B cell (primary cell): Measurements from ENCODE around the gene NACAD. TPM values are rescaled to one million over a fixed set of nuclear protein-coding genes. Genes with fewer than 3 reads are reported as not detected.
A peak's percentile ranks its signal among the peaks of the same experiment; 100 is the strongest.

Experiments
- ATAC-seq: fragments of 200-7000 bp; cut with Tn5 transposase; one replicate; pipeline ENCODE4 v1.10.0; 2021; ENCODE audit warnings: low read depth, mild to moderate bottlenecking, moderate number of reproducible peaks, moderate library complexity
- CTCF ChIA-PET: fragments of 350-600 bp; sonication (Branson Sonifier 250); formaldehyde crosslinking; loops from one replicate; lab custom pipeline; 2021; ENCODE audit warnings: antibody characterized with exemption, inconsistent platforms; lab: Charles Lee
- POLR2A ChIA-PET: fragments of 350-600 bp; sonication (Branson Sonifier 250); formaldehyde crosslinking; loops from one replicate; lab custom pipeline; 2021; ENCODE audit warnings: antibody characterized with exemption; lab: Charles Lee
- DNase-seq: peaks from one replicate; pipeline ENCODE4 v3.0.0; 2013
- H2AFZ ChIP-seq: 2 replicates; pipeline ENCODE4 v1.6.1; 2012; ENCODE audit warnings: mild to moderate bottlenecking, low read depth, low read length; ENCODE audit not compliant: insufficient read depth, poor library complexity, severe bottlenecking
- H3K27ac ChIP-seq, 2 donors: 1 replicate in 1 of 2; 2 replicates in 1 of 2; pipeline ENCODE4 v1.5.1; 2012 to 2013; ENCODE audit warnings: low read length in 2 of 2, mild to moderate bottlenecking in 2 of 2, moderate library complexity in 1 of 2
- H3K27me3 ChIP-seq, 4 experiments: fragments of 200-600 bp in 1 of 4; sonication (generic) in 1 of 4; replicated peaks in 1 of 4; 1 replicate in 2 of 4; 2 replicates in 2 of 4; pipeline versions ENCODE4 v1.6.1 to v1.7.0; 2013 to 2016; ENCODE audit warnings: low read length in 3 of 4, mild to moderate bottlenecking in 2 of 4, mixed read lengths in 1 of 4, moderate library complexity in 1 of 4; ENCODE audit not compliant: insufficient read depth in 4 of 4, control insufficient read depth in 3 of 4; ENCODE audit errors: control extremely low read depth in 1 of 4
- H3K36me3 ChIP-seq, 2 experiments: replicated peaks in 1 of 2; 1 replicate in 1 of 2; 2 replicates in 1 of 2; pipeline versions ENCODE4 v1.6.1 to v1.7.1; 2013; ENCODE audit warnings: low read length in 1 of 2; ENCODE audit not compliant: insufficient read depth in 2 of 2, control insufficient read depth in 1 of 2; ENCODE audit errors: control extremely low read depth in 1 of 2, extremely low read depth in 1 of 2
- H3K4me1 ChIP-seq, 2 donors: fragments of 200-600 bp in 1 of 2; sonication (generic) in 1 of 2; 1 replicate in 1 of 2; 2 replicates in 1 of 2; pipeline versions ENCODE4 v1.5.1 to v1.6.1; 2013 to 2017; ENCODE audit warnings: low read length in 2 of 2; ENCODE audit not compliant: control insufficient read depth in 2 of 2, insufficient read depth in 2 of 2
- H3K4me2 ChIP-seq: replicated peaks from 2 replicates; pipeline ENCODE3; 2012; ENCODE audit warnings: mild to moderate bottlenecking, low read depth, low read length; ENCODE audit not compliant: poor library complexity, severe bottlenecking
- H3K4me3 ChIP-seq, 5 experiments: fragments of 200-600 bp in 1 of 5; sonication (generic) in 1 of 5; 1 replicate in 3 of 5; 2 replicates in 2 of 5; pipeline versions ENCODE4 v1.5.1 to v1.7.0; 2011 to 2016; ENCODE audit warnings: low read length in 4 of 5, mild to moderate bottlenecking in 4 of 5, low read depth in 2 of 5, control low read depth in 1 of 5, moderate library complexity in 1 of 5; ENCODE audit not compliant: insufficient read depth in 1 of 5; ENCODE audit errors: control extremely low read depth in 1 of 5, extremely low read depth in 1 of 5
- H3K79me2 ChIP-seq: fragments of 200-600 bp; sonication (generic); one replicate; pipeline ENCODE4 v1.6.0; 2016; ENCODE audit warnings: low read length; ENCODE audit not compliant: control insufficient read depth, insufficient read depth
- H3K9ac ChIP-seq: fragments of 200-600 bp; sonication (generic); 2 replicates; pipeline ENCODE4 v1.6.1; 2017; ENCODE audit warnings: mild to moderate bottlenecking, low read length, moderate library complexity
- H3K9me3 ChIP-seq, 3 donors: one replicate each; pipeline versions ENCODE4 v1.6.1 to v1.7.1; 2013; ENCODE audit warnings: low read length in 2 of 3; ENCODE audit not compliant: control insufficient read depth in 2 of 3, insufficient read depth in 1 of 3; ENCODE audit errors: control extremely low read depth in 1 of 3
- H4K20me1 ChIP-seq: 2 replicates; pipeline ENCODE4 v1.6.0; 2012; ENCODE audit warnings: mild to moderate bottlenecking, low read length; ENCODE audit not compliant: insufficient read depth, control insufficient read depth, poor library complexity, severe bottlenecking
- H3K27ac Mint-ChIP-seq: one replicate; pipeline ENCODE4 v1.8.0; 2021; ENCODE audit warnings: mixed read lengths
- H3K27me3 Mint-ChIP-seq: one replicate; pipeline ENCODE4 v1.8.0; 2021; ENCODE audit warnings: mixed read lengths
- H3K4me1 Mint-ChIP-seq: one replicate; pipeline ENCODE4 v1.8.0; 2021; ENCODE audit warnings: mixed read lengths
- H3K4me3 Mint-ChIP-seq: one replicate; pipeline ENCODE4 v1.8.0; 2021; ENCODE audit warnings: mixed read lengths
- H3K9me3 Mint-ChIP-seq: one replicate; pipeline ENCODE4 v1.8.0; 2022; ENCODE audit warnings: mixed read lengths; ENCODE audit not compliant: insufficient read depth
- CTCF ChIP-seq: fragments of 200-600 bp; IDR thresholded peaks from one replicate; pipeline ENCODE4 v1.8.0; 2022; ENCODE audit warnings: antibody characterized with exemption, mild to moderate bottlenecking
- EZH2 ChIP-seq: IDR thresholded peaks from 2 replicates; pipeline ENCODE4 v1.6.1; 2012; ENCODE audit warnings: borderline replicate concordance, low read depth, mild to moderate bottlenecking, moderate library complexity, low read length; ENCODE audit not compliant: insufficient read depth, poor library complexity, severe bottlenecking
- WGBS: methylation state at CpG from one replicate; pipeline ENCODE4 v1.1.5; 2013; ENCODE audit warnings: missing lambda C conversion rate; ENCODE audit not compliant: insufficient coverage; 5-methylcytosine and 5-hydroxymethylcytosine counted together
- intact Hi-C: fragments of 100-400 bp; cut with micrococcal nuclease; formaldehyde crosslinking; loops from one replicate; pipeline ENCODE4 v1.10.0; 2022
- polyA plus RNA-seq: library from polyadenylated mRNA; depleted of rRNA; stranded (reverse); fragments of >200 nt; gene quantifications from 2 replicates; pipeline ENCODE4 v1.2.3, GENCODE V29; 2012
- total RNA-seq, 2 donors: library from RNA; stranded (reverse); fragments of 120-200 nt in 1 of 2; gene quantifications; 1 replicate in 1 of 2; 2 replicates in 1 of 2; pipeline versions ENCODE4 v1.2.3 to v1.2.4, GENCODE V29; 2013 to 2022

NACAD gene
- total and polyA plus RNA-seq, 2 donors (not counting 1 experiment from before 2014, with no cell fraction given) = 0.04 to 0.49 TPM

GRCh38 chr7:45112648-45113047 lies 23.9 kb upstream of the NACAD start:
- DNase-seq (no peak), ATAC-seq (no peak)
- intact Hi-C loops = loop anchor here (1.0 kb wide), 1 partner anchor 315 kb away; no protein-coding TSS in a partner anchor
- no CpG with 5 or more reads among the region's 1 CpG for WGBS
- ChIA-PET CTCF (interaction anchor here (1.3 to 2.2 kb wide), 4 partner anchors 23 to 314 kb away, joined by 3 to 6 read pairs (median 5); no protein-coding TSS in a partner anchor), POLR2A (interaction anchor here (1.6 kb wide), 1 partner anchor 264 kb away, joined by 6 read pairs; the partner anchor contains the start of gene H2AZ2)
- H3K9me3 ChIP-seq = no peaks in the 10 kb centered on the region
- H3K27ac ChIP-seq = peak overlapping the region in 1 of 2 donors; percentile 98
- H3K9me3 Mint-ChIP-seq = no peaks in the 10 kb centered on the region
- H2AFZ ChIP-seq = no peak overlapping the region
- H3K36me3 ChIP-seq = peaks cover 0 to 16% of the 10 kb centered on the region in 2 experiments
- H3K4me3 Mint-ChIP-seq = peak overlapping the region; percentile 91
- H3K79me2 ChIP-seq = peaks cover 43% of the 10 kb centered on the region
- peaks cover 22 to 30% of the 10 kb centered on the region in 2 donors for H3K4me1 ChIP-seq
- peak overlapping the region; percentile 91 for H3K4me2 ChIP-seq
- peaks cover 0 to 5% (median 0%) of the 10 kb centered on the region in 4 experiments for H3K27me3 ChIP-seq
- H3K4me3 ChIP-seq = peak overlapping the region in 1 of 5 experiments; percentile 93
- H3K9ac ChIP-seq = no peak overlapping the region
- H3K27ac Mint-ChIP-seq = peak overlapping the region; percentile 63
- H3K27me3 Mint-ChIP-seq = peaks cover 4% of the 10 kb centered on the region
- H3K4me1 Mint-ChIP-seq = peaks cover 34% of the 10 kb centered on the region
- H4K20me1 ChIP-seq = peaks cover 17% of the 10 kb centered on the region
- TF ChIP-seq CTCF = no peak
- no peak for TF ChIP-seq EZH2
